H1 (cell line): ENCODE measurements around the gene CCDC13. TPM values are rescaled to one million over a fixed set of nuclear protein-coding genes. Genes with fewer than 3 reads are reported as not detected.

Experiments used
- POLR2AphosphoS5 ChIP-seq: IDR thresholded peaks from 2 replicates; pipeline ENCODE4 v1.6.1; 2011; ENCODE audit warnings: low read depth, low read length
- RBBP5 ChIP-seq: IDR thresholded peaks from 2 replicates; pipeline ENCODE4 v1.7.1; 2012; ENCODE audit warnings: low read depth, mild to moderate bottlenecking, inconsistent platforms, low read length, moderate library complexity, borderline replicate concordance
- YY1 ChIP-seq: IDR thresholded peaks from 2 replicates; pipeline ENCODE4 v1.6.1; 2011; ENCODE audit warnings: low read depth, mild to moderate bottlenecking, low read length
- polyA plus RNA-seq, 7 experiments: library from polyadenylated mRNA; depleted of rRNA in 3 of 7; stranded (reverse) in 5 of 7; unstranded in 2 of 7; fragments of >200 nt in 5 of 7; fragments of 200-250 nt in 2 of 7; gene quantifications; 1 replicate in 5 of 7; 2 replicates in 1 of 7; 4 replicates in 1 of 7; pipeline versions ENCODE4 v1.2.1 to v1.2.3, GENCODE V29; 2011 to 2013; ENCODE audit warnings: missing spikeins in 2 of 7, mixed read lengths in 2 of 7
- total RNA-seq: library from RNA; stranded (reverse); fragmentation: NEBNext Ultra II Directional; extraction: Animal tissue kit (Norgen Biotek cat#: 25700); gene quantifications from 2 replicates; pipeline ENCODE4 v1.2.1, GENCODE V29; 2021

Gene CCDC13
- total and polyA plus RNA-seq, 2 of the 8 experiments (the other 6 are each of a cell fraction or from before 2014, with no cell fraction given): 0.06 TPM; not detected in 1

DNA sequence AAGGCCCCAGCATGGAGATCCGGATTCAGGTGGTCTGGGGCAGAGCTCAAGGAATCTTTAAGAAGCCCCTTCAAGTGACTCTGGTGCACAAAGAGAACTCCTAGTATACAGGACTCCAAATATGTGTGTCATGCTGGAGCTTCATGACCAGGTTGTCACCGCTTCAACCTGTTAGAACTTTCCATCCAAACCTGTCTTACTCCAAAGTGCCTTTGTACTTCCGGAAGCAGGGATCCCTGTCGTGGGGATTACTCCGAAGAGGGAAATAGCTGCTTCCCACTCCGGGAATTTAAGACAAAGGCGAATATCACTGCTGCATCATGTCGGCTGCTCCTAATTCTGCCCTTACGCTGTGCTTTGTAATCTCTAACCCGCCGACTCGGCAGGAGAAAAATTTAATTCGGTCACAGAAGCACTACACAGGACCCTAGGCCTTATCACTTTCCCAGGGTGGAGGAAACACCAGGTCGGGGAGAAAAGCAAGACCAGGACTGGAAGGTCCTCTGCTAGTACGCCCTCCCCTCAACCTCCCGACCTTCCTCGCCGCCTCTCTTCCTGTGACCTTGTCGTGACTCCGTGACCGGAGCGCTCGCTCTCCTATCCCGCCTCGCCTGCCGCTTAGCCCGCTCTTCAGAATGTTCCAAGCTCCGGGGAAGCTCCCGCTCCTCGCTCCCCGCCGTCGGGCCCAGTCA is 30.5 kb upstream of the CCDC13 start (continued):
- peak; percentile 29; the same call in 1 of the 2 replicates for TF ChIP-seq RBBP5
- no peak; the same call in 1 of the 2 replicates for TF ChIP-seq POLR2AphosphoS5
- TF ChIP-seq YY1: peak; percentile 95; the same call in 1 of the 2 replicates
